Activated CD8-positive, alpha-beta memory T cell treated with anti-CD3 and anti-CD28 coated beads for 48 hours (primary cell): ENCODE data around the gene CSAG1.
"Not testable (repeated sequence)": the region's sequence is repeated elsewhere in the genome, so short reads cannot be mapped to it uniquely, and the experiment has no call there.

Source experiments
- DNase-seq, 3 experiments: peaks; one replicate each; pipeline ENCODE4 v3.0.0-alpha.2; 2020; ENCODE audit warnings: low read depth in 2 of 3, low spot score in 2 of 3

CSAG1 gene, protein sequence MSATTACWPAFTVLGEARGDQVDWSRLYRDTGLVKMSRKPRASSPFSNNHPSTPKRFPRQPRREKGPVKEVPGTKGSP

DNA sequence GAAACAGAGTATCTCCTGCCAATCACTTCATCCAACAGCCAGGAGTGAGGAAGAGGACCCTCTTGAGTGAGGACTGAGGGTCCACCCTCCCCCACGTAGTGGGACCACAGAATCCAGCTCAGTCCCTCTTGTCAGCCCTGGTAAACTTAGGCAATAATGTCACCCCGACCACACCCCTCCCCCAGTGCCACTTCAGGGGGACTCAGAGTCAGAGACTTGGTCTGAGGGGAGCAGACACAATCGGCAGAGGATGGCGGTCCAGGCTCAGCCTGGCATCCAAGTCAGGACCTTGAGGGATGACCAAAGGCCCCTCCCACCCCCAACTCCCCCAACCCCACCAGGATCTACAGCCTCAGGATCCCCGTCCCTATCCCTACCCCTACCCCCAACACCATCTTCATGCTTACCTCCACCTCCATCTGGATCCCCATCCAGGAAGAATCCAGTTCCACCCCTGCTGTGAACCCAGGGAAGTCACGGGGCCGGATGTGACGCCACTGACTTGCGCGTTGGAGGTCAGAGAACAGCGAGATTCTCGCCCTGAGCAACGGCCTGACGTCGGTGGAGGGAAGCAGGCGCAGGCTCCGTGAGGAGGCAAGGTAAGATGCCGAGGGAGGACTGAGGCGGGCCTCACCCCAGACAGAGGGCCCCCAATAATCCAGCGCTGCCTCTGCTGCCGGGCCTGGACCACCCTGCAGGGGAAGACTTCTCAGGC is at the start of gene CSAG1, which contains the start of gene MAGEA12:
TSS of gene CSAG1 (minus strand) at position 461 of the 715 bp plus-strand sequence. CDS start 1,261 bp downstream, outside the sequence.
TSS of gene MAGEA12 (plus strand) at position 497 of the 715 bp plus-strand sequence. CDS start 2,405 bp downstream, outside the sequence.
- DNase-seq: no peak

DNA sequence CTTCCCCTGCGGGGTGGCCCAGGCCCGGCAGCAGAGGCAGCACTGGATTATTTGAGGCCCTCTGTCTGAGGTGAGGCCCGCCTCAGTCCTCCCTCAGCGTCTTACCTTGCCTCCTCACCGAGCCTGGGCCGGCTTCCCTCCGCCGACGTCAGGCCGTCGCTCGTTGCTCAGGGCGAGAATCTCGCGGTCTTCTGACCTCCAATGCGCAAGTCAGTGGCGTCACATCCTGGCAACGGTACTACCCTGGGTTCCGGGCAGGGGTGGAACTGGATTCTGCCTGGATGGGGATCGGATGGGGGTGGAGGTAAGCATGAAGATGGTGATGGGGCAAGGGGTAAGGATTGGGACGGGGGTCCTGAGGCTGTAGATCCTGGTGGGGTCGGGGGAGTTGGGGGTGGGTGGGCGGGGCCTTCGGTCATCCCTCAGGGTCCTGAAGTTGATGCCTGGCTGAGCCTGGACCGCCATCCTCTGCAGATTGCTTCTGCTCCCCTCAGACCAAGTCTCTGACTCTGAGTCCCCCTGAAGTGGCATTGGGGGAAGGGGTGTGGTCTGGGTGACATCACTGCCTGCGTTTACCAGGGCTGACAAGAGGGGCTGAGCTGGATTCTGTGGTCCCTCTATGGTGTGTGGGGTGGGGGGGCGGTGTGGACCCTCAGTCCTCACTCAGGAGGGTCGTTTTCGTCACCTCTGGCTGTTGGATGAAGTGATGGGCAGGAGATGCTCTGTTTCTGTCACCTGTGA is 36.2 kb upstream of the CSAG1 start, which contains the start of gene MAGEA6:
TSS of gene MAGEA6 (minus strand) at position 141 of the 741 bp plus-strand sequence. CDS start 2,039 bp downstream, outside the sequence.
- not testable (repeated sequence) for DNase-seq

DNA sequence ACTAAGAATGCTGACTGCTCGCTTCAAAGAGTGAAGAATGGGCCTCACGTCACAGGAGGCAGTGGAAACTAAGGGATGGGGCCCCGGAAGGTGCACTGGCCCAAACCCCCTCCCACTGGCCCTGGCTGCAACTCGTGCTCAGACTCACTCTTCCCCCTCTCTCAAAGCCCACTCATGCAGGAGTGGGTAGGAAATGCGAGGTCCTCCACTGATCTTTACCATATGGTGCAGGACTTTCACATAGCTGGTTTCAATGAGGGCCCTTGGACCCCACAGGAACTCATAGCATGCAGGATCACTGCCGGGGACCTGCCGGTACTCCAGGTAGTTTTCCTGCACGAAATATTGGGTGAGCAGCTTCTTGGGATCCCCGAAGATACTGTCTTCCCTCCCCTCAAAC is 33.0 kb upstream of the CSAG1 start:
- not testable (repeated sequence) for DNase-seq

DNA sequence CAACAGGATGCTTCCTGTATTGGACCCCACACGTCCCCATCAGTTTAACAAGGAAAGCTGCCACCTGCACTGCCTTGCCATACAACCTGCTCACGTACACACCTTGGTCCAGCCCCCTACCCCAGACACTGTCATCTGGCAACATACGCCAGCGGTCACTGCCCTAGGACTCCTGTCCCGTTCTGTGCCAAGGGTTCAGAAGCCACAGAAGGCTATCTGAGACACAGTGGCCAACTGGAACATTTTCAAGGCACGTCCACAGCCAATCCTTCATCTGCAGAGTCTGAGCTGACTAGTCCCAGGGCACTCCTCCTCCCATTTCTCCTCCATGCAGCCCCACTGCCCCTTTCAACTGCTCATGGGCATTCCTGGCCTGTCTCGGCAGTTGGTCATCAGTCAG is 28.1 kb upstream of the CSAG1 start:
- DNase-seq: not testable (repeated sequence)

DNA sequence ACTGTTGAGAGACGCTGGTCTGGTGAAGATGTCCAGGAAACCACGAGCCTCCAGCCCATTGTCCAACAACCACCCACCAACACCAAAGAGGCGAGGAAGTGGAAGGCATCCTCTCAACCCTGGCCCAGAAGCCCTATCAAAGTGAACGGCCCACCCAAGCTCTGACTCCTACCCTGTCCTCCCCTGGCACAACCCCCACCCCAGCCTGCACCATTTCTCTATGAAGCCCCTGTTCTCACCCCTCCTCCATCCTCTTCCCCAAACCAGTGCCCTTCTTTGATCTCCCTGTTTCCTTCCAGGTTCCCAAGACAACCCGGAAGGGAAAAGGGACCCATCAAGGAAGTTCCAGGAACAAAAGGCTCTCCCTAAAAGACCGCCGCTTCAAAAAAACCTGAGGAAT is 26.0 kb upstream of the CSAG1 start:
- DNase-seq: not testable (repeated sequence)

DNA sequence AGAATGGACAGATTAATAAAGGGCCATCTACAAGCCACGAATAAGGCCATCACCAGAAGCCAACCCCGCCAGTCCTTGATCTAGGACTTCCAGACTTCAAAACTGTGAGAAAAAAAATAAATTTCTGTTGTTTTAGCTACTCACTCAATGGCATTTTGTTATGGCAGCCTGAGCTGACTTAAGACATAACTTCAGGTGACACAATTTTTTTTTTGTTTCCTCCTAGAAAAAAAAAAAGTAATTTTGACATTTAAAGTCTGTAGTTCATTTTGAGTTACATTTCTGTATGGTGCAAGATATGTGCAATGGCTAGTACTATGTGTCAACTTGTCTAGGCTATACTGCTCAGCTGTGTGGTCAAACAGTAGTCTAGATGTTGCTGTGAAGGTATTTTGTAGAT is 25.4 kb upstream of the CSAG1 start, which contains the start of gene CSAG3:
TSS of gene CSAG3 (plus strand) at position 301 of the 400 bp plus-strand sequence.
- DNase-seq: not testable (repeated sequence)

DNA sequence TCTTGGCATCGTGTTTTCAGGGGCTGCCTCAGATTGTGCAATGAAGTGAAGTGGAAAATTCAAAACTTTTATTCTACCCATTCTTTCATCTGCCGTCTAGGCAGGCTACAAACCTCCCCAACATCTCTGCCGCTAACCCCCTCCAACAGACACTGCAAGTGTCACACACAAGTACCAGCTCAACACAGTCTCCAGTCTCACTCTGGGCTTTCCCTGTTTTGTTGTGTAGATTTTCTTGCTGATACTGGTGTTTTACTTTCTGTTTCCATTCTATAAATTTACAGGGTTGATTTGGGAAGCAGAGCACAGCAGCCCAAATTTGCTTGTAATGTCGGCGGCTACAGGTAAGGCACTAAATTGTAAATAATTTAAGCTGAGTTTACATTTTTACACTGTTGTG is 21.4 kb upstream of the CSAG1 start:
- DNase-seq: not testable (repeated sequence)

DNA sequence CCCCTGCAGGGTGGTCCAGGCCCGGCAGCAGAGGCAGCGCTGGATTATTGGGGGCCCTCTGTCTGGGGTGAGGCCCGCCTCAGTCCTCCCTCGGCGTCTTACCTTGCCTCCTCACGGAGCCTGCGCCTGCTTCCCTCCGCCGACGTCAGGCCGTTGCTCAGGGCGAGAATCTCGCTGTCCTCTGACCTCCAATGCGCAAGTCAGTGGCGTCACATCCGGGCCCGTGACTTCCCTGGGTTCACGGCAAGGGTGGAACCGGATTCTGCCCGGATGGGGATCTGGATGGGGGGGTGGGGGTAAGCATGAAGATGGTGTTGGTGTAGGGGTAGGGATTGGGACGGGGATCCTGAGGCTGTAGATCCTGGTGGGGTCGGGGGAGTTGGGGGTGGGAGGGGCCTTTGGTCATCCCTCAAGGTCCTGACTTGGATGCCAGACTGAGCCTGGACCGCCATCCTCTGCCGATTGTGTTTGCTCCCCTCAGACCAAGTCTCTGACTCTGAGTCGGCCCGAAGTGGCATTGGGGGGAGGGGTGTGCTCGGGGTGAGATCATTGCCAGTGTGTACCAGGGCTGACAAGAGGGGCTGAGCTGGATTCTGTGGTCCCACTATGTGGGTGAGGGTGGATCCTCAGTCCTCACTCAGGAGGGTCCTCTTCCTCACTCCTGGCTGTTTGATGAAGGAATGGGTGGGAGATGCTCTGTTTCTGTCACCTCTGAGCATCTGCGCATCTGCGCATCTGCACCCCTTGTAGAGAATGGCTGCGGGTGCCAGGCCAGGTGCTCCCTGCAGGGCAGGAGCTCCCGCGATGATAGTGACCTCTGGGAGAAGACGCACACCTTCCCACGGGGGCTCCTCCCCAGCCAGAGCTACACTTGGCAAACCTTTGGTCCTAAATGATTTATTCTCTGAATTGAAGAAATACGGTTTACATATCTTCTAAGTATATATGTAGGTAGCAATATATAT is 20.4 kb upstream of the CSAG1 start, which contains the start of gene MAGEA2:
TSS of gene MAGEA2 (minus strand) at position 157 of the 965 bp plus-strand sequence. CDS start 2,479 bp downstream, outside the sequence.
- DNase-seq: not testable (repeated sequence)

DNA sequence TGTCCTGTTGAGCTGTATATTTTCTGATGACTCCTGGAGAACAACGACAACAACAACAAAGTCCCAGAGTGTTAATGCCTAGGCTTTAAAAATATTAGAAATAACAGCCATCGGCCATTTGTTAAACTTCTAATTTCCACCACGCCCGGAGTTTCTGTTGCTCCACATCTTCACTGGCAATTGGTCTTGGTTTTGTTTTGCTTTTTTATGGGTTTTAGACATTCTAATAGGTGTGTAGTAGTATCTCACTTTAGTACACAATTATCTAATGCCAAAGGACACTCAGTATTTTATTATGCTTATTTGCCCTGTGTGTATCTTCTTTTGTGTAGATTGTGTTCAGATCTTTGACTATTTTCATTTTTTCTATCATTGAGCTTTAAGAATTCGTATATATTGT is 5.0 kb upstream of the CSAG1 start:
- DNase-seq: no peak

DNA sequence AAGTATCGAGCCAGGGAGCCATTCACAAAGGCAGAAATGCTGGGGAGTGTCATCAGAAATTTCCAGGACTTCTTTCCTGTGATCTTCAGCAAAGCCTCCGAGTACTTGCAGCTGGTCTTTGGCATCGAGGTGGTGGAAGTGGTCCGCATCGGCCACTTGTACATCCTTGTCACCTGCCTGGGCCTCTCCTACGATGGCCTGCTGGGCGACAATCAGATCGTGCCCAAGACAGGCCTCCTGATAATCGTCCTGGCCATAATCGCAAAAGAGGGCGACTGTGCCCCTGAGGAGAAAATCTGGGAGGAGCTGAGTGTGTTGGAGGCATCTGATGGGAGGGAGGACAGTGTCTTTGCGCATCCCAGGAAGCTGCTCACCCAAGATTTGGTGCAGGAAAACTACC is 3.0 kb upstream of the CSAG1 start:
- not testable (repeated sequence) for DNase-seq

DNA sequence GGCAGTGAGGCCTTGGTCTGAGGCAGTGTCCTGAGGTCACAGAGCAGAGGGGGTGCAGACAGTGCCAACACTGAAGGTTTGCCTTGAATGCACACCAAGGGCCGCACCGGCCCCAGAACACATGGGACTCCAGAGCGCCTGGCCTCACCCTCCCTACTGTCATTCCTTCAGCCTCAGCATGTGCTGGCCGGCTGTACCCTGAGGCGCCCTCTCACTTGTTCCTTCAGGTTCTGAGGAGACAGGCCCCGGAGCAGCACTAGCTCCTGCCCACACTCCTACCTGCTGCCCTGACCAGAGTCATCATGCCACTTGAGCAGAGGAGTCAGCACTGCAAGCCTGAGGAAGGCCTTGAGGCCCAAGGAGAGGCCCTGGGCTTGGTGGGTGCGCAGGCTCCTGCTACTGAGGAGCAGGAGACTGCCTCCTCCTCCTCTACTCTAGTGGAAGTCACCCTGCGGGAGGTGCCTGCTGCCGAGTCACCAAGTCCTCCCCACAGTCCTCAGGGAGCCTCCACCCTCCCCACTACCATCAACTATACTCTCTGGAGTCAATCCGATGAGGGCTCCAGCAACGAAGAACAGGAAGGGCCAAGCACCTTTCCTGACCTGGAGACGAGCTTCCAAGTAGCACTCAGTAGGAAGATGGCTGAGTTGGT is 2.5 kb upstream of the CSAG1 start:
- no peak for DNase-seq

DNA sequence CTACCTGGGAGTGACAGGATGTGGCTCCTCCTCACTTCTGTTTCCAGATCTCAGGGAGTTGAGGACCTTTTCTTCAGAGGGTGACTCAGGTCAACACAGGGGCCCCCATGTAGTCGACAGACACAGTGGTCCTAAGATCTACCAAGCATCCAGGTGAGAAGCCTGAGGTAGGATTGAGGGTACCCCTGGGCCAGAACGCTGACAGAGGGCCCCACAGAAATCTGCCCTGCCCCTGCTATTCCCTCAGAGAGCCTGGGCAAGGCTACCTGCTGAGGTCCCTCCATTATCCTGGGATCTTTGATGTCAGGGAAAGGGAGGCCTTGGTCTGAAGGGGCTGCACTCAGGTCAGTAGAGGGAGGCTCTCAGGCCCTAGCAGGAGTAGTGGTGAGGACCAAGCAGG is 1.6 kb upstream of the CSAG1 start:
- no peak for DNase-seq

DNA sequence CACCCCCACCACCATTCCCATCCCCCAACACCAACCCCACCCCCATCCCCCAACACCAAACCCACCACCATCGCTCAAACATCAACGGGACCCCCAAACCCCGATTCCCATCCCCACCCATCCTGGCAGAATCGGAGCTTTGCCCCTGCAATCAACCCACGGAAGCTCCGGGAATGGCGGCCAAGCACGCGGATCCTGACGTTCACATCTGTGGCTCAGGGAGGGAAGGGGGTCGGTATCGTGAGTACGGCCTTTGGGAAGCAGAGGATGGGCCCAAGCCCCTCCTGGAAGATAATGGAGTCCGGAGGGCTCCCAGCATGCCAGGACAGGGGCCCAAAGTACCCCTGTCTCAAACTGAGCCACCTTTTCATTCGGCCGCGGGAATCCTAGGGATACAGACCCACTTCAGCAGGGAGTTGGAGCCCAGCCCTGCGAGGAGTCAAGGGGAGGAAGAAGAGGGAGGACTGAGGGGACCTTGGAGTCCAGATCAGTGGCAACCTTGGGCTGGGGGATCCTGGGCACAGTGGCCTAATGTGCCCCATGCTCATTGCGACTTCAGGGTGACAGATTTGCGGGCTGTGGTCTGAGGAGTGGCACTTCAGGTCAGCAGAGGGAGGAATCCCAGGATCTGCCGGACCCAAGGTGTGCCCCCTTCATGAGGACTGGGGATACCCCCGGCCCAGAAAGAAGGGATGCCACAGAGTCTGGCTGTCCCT is 780 bp upstream of the CSAG1 start:
- DNase-seq: not testable (repeated sequence)

DNA sequence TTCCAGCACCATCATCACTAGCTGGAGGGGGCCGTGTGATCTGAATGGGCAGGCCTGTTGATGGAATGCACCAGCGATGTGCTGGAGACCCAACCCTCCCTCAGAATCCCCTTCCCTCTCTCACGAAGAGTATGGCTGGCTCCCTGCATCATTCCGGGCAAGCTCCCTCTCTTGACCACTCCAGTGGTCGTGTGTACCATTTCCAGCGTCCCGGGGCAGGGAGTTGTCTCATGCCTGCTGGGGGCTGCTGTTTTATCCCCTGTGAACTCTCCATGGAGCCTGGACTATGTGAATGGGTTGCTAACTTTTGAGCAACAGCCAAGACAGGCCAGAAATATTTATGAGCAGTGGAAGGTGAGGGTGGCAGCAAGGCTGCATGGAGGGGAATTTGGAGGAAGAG is 8.1 kb downstream of the CSAG1 start:
- DNase-seq: no peak

DNA sequence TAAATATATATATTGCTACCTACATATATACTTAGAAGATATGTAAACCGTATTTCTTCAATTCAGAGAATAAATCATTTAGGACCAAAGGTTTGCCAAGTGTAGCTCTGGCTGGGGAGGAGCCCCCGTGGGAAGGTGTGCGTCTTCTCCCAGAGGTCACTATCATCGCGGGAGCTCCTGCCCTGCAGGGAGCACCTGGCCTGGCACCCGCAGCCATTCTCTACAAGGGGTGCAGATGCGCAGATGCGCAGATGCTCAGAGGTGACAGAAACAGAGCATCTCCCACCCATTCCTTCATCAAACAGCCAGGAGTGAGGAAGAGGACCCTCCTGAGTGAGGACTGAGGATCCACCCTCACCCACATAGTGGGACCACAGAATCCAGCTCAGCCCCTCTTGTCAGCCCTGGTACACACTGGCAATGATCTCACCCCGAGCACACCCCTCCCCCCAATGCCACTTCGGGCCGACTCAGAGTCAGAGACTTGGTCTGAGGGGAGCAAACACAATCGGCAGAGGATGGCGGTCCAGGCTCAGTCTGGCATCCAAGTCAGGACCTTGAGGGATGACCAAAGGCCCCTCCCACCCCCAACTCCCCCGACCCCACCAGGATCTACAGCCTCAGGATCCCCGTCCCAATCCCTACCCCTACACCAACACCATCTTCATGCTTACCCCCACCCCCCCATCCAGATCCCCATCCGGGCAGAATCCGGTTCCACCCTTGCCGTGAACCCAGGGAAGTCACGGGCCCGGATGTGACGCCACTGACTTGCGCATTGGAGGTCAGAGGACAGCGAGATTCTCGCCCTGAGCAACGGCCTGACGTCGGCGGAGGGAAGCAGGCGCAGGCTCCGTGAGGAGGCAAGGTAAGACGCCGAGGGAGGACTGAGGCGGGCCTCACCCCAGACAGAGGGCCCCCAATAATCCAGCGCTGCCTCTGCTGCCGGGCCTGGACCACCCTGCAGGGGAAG is 19.4 kb downstream of the CSAG1 start, which contains the start of gene MAGEA2B:
TSS of gene MAGEA2B (plus strand) at position 814 of the 973 bp plus-strand sequence. CDS start 2,479 bp downstream, outside the sequence.
- not testable (repeated sequence) for DNase-seq

DNA sequence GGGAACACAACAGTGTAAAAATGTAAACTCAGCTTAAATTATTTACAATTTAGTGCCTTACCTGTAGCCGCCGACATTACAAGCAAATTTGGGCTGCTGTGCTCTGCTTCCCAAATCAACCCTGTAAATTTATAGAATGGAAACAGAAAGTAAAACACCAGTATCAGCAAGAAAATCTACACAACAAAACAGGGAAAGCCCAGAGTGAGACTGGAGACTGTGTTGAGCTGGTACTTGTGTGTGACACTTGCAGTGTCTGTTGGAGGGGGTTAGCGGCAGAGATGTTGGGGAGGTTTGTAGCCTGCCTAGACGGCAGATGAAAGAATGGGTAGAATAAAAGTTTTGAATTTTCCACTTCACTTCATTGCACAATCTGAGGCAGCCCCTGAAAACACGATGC is 20.3 kb downstream of the CSAG1 start:
- not testable (repeated sequence) for DNase-seq

DNA sequence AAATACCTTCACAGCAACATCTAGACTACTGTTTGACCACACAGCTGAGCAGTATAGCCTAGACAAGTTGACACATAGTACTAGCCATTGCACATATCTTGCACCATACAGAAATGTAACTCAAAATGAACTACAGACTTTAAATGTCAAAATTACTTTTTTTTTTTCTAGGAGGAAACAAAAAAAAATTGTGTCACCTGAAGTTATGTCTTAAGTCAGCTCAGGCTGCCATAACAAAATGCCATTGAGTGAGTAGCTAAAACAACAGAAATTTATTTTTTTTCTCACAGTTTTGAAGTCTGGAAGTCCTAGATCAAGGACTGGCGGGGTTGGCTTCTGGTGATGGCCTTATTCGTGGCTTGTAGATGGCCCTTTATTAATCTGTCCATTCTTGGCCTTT is 24.3 kb downstream of the CSAG1 start, which contains the start of gene CSAG2:
TSS of gene CSAG2 (minus strand) at position 101 of the 400 bp plus-strand sequence. CDS start 161 bp downstream, outside the sequence.
- DNase-seq: not testable (repeated sequence)

DNA sequence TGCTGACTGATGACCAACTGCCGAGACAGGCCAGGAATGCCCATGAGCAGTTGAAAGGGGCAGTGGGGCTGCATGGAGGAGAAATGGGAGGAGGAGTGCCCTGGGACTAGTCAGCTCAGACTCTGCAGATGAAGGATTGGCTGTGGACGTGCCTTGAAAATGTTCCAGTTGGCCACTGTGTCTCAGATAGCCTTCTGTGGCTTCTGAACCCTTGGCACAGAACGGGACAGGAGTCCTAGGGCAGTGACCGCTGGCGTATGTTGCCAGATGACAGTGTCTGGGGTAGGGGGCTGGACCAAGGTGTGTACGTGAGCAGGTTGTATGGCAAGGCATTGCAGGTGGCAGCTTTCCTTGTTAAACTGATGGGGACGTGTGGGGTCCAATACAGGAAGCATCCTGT is 27.0 kb downstream of the CSAG1 start:
- not testable (repeated sequence) for DNase-seq
